Activated CD4-positive, alpha-beta T cell treated with anti-CD3 and anti-CD28 coated beads for 24 hours (primary cell): ENCODE data around the gene ATP9B.
"Not testable (repeated sequence)": the region's sequence is repeated elsewhere in the genome, so short reads cannot be mapped to it uniquely, and the experiment has no call there.

Experiments used
- DNase-seq, 2 donors: peaks; one replicate each; pipeline ENCODE4 v3.0.0-alpha.2; 2020; ENCODE audit warnings: low read depth in 2 of 2

Gene ATP9B

DNA sequence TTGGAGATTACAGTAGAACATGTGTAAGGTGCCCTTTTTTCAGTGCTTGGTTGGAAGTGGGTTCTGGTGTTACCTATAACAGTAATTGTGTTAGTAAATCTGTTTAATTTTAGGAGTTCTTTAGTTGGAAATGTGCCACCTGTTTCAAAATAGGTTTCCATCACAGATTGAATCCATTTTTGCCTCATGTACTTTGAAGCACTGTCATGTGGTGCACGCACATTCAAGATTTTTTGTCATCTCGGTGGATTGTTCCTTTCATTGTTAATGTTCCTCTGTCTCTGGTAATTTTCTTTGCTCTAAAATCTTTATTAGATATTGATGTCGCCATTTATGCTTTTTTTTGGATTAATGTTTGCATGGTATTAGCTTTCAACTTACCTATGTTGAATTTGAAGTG is 1.3 kb downstream of the ATP9B start:
- DNase-seq, result no peak

DNA sequence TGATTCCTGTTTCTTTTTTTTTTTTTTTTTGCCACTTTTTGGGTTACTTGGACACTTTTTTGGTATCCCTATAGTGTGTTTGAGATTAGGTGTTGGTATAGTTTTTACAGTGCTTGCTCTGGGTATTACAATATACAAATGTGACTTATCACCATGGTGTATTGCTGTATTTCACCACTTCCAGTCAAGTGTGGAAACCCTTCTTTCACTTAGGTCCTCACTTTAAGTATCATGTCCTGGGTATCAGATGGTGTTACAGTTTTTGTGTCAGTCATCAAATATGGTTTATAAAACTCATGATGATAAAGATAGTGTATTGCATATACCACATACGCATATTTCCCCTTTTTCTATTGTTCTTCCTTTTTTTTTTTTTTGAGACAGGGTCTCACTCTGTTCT is 1.8 kb downstream of the ATP9B start:
- no peak for DNase-seq

DNA sequence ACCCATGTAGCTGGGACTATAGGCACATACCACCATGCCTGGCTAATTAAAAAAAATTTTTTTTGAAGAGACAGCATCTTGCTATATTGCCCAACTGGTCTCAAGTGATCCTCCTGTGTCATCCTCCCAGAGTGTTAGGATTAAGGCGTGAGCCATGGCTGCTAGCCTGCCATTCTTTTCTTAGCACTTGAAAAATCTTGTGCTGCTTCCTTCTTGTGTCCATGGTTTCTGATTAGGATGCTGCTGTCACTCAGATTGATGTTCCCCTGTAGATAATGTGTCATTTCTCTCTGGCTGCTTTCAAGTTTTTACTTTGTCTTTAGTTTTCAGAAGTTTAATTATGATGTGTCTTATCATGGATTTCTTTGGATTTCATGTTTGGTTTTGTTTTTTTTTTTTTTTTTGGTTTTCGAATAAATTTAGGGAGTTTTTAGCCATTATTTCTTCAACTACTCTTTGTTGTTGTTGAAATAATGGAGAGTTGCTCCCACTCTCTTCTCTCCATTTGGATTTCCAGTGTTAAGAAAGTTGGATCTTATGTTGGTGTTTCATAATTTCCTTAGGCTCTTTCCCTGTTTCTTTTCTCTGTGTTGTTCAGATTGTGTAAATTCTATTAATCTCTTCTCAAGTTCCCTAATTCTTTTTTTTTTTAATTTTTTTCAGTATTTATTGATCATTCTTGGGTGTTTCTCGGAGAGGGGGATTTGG is 2.5 kb downstream of the ATP9B start:
- DNase-seq, result no peak

DNA sequence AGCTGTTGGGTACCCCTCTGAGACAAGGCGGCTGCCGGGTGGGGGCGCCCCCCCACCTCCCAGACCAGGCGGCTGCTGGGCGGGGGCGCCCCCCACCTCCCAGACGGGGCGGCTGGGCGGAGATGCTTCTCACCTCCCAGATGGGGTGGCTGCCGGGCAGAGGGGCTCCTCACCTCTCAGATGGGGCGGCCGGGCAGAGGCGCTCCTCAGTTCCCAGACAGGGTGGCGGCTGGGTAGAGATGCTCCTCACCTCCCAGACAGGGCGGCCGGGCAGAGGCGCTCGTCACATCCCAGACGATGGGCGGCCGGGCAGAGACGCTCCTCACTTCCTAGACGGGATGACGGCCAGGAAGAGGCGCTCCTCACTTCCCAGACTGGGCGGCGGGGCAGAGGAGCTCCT is 3.5 kb downstream of the ATP9B start:
- DNase-seq, result not testable (repeated sequence)

DNA sequence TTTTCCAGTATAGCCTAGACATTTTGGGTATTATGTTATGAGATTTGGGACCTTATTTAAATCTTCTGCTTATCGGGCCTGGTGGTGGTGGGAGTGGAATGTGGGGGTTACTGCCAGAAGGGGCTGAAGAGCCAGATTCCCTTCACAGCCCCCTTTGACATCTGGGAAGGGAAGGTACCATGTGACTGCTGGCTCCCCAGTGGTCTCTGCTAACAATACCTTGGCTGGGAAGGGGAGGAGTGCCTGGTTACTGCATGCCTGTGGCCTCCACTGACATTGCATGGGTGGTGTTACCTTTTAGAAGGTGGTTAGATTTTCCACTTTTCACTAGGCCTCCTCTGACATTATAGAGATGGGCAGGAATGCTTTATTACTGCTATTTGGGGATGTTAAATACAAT is 8.0 kb downstream of the ATP9B start:
- DNase-seq, result no peak

DNA sequence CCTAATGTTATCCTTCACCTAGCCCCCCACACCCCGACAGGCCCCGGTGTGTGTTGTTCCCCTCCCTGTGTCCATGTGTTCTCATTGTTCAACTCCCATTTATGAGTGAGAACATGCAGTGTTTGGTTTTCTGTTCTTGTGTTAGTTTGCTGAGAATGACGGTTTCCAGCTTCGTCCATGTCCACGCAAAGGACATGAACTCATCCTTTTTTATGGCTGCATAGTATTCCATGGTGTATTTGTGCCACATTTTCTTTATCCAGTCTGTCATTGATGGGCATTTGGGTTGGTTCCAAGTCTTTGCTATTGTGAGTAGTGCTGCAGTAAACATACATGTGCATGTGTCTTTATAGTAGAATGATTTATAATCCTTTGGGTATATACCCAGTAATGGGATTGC is 9.6 kb downstream of the ATP9B start:
- DNase-seq, result not testable (repeated sequence)

DNA sequence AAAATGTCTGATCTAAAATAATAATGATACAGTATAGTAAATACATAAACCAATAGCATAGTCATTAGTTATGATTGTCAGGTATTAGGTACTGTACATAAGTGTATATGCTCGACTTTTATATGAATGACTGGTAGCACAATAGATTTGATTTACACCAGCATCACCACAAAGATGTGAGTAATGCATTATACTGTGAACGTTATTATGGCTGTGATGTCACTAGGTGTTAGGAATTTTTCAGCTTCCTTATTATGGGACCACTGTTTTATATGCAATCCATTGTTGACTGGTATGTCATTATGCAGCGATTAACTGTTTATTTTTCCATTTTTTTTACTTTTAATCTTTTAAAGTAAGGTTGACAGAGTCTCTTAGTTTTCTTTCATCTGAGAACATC is 23.7 kb downstream of the ATP9B start:
- DNase-seq, result no peak

DNA sequence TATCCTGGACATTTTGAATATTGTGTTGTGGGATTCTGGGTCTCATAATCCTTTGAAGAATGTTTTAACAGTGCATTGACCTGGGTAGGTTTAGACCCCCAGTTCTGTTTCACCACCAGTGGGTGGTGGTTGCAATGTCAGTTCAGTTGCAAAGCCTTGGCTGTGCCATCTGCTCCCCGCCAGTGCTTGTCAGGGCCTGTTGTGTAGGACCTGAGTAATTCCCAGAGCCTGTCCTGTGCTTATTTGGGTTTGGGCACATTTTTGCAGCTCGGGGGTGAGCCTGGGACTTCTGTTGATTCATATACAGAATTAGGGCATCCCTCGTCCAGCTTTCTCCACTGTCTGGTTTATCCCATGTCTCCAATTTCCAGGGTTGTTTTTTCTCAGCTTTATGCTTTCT is 24.8 kb downstream of the ATP9B start:
- DNase-seq, result no peak

DNA sequence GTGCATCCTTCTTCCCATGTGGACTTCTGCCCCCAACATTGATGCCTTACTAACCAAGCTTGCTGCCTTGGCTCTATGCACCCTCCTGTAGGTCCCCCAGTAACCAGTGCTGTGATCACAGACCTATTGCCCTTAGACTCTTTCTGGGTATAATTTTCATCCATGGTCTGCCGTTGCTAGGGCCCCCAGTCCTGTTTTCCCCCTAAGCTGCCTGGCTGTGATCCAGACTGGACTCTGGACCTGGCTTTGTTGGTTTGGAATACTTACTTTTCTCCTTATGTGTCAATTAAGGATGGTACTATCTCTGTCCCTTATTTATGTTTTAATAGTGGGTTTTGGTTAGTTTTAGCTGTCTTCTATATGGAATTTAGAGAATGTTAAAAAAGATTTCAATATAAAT is 26.0 kb downstream of the ATP9B start:
- DNase-seq, result no peak

DNA sequence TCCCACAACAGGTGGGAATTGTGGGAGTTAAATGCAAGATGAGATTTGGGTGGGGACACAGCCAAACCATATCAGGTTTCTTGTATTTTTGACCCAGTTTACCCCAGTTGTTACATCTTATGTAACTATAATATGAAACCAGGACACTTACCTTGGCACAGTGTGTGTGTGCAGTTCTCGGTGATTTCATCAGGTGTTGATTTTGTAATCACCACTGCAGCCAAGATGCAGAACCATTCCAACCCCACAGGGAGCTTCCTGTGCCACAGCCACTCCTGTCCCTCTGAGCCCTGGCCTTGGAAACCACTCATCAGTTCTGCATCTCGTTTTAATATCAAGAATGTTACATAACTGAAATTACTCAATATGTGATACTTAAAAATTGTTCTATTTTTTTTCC is 31.8 kb downstream of the ATP9B start:
- DNase-seq, result no peak

DNA sequence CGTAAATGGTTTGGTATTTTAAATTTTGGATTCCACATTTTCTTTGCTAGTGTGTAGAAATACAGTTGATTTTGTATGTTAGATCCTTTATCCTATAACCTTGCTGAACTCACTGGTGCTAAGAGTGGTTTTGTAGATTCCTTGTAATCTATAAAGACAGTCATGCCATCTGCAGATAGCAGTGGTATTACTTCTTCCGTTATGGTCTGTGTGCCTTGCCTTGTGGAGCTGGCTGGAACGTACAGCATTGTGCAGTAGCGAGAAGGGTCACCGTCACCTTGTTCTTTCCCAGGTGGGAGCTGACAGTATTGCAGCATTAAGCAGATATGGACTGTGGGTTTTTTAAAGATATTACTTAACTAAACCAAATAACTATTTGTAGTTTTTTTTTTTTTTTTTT is 33.7 kb downstream of the ATP9B start:
- DNase-seq, result no peak

DNA sequence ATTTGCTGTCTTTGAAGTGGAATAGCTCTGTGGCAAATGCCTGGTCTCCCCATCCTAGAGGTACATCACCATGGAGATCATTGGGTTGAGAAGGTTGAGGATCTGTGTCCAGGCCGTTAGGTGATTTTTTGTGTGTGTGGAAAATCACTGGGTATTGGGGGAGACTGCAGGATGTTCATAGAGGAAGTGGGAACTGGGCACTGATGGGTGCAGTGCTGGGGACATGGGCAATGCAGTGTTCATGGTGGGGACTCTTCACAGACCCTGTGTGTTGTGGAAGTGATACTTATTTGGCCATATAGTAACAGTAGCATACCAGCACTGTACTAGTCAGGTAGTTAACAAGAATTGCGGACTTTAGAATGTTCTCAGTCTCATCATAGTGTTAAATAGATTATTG is 34.9 kb downstream of the ATP9B start:
- no peak for DNase-seq

DNA sequence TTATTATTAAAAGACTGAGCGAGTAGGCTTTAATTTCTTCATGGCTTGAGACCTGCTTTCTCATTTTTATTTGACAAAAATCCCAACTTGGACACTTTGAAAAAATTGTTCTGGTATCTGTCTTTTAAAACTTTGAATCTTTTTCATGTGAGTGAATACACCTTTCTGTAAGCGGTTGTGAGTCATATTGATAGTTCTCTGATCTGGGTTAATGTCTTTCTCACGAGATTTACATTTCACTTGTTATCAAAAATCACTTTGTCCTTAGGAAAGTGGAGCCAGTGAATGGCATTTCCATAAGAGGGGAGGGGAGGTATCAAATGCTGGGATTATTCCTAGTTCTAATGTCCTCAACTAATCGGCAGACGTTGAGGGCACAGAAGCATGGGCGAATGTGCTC is 36.3 kb downstream of the ATP9B start:
- no peak for DNase-seq

DNA sequence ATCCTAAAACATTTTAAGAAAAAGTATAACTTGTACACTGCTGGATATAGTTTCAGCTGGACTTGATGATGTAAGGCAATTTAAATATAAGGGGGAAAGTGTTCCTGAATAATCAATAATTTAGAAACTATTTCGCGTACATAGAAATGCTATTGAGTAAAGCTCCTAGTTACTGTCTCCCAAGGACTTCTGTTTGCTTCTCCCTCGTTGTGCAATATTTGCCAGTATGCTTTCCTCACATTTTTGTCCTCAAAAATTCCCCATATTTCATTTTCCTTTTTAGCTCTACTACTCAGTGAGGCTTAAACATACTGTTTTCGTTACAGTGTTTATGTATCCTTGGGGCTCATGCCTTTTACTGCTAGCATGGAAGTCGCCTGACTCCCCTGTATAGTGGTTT is 36.9 kb downstream of the ATP9B start:
- no peak for DNase-seq

DNA sequence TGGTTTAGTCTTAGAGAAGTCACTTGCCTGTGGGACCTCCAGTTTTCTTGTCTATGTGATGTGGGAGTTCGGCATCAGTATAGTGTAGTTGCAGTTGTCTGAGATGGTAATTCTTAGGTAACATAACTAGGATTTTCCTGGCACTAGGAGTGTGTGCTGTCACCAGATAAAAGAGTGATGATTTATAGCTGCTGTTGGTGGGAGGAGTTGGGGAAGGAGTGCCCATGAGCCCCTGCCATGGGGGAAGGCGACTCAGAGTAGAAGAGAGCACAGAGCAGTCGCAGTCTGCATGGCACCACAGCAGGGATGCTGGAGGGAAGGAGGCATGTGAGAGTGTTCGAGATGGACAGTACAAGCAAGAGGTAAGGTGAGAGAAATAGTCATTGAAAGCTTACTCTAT is 38.7 kb downstream of the ATP9B start:
- DNase-seq, result no peak

DNA sequence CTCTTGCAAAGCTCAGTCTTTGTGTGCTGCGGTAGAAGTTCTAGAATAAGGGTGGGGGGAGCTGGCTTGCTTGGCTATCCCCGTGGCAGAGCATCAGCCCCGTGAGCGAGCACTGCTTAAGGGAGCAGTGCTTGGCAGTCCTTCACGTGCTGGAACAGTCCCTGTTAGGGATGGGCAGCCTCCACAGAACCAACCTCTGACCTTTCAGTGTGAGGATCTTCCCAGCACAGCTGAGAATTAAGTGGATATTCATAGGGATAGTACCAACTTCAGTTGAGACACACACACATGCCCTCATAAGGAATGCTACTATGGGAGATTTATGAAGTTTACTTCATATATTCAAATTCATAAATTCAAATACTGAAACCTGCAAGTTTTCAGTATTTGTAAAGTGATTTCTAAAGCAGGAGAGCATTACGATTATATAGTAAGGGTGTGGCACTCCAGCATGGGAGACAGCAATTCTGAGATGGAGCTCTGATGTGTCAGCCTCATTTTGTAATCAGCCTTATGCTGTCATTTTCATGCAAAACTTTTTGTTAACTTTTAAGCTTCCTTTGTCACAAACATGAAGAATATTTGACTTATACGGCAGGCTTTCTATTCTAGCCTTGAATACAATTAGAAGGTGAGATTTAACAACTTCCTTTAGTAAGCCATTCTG is 39.5 kb downstream of the ATP9B start:
- no peak for DNase-seq

DNA sequence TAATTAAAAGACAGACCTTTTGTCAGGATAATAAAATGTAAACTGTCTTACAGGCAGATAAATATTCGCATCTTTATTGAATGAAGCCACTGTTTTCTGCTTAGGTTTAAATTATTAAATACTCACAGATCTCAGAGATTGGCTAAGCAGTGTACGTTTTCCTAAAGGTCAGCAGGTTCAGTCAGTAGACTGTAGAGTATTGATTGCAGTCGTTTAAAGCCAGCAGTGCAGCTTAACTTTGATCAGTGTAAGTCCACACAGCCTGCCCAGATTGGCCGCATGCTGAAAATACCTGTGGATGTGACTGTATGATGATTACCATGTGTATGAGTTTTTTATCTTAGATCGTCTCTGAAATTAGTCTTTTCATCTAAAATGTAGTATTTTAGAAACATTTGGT is 42.3 kb downstream of the ATP9B start:
- DNase-seq, result no peak

DNA sequence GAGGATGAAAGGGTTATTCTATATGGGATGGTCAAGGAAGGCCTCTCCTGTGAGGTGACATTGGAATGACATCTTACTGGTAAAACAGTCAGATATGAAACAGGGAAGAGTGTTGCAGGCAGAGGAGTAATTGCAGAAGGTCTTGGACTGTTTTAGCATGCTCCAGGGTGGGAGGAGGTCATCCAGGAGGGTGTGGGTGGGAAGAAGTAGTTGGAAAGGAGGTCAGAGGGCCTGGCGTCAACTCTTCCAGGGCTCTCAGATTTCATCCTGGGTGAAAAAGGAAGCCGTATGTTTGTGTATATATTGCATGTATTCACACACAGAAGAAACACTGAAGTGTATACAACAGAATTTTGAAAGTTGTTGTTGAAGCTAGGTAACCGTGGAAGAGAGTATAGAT is 48.2 kb downstream of the ATP9B start:
- DNase-seq, result no peak

DNA sequence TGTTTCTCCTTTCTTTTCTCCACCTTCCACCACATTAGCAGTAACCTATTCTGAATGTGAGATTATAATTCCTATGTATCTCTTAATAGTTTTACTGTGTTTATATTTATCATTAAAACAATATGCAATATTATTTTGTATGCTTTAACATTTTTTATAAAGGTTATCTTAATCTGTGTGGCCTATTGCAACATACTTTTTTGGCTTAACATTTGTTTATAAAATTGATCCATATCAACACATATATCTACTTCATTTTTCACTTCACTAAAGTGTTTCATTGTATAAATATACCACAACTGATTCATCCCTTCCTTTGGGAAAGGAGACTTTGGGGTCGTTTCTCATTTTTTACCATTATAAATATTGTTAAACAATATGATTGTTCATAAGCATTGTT is 48.6 kb downstream of the ATP9B start:
- no peak for DNase-seq

DNA sequence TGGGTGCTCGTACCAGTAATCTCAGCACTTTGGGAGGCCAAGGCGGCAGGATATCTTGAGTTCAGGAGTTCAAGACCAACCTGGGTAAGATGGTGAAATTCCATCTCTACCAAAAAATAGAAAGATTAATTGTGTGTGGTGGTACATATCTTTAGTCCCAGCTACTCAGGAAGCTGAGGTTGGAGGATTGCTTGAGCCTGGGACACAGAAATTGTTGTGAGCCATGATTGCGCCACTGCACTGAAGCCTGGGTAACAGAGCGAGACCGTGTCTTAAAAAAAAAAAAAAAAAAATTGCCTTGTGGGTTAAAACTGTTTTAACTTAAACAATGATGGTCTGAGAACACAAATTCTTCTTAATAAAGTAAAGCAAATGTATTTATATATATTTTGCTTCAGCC is 49.6 kb downstream of the ATP9B start:
- no peak for DNase-seq

DNA sequence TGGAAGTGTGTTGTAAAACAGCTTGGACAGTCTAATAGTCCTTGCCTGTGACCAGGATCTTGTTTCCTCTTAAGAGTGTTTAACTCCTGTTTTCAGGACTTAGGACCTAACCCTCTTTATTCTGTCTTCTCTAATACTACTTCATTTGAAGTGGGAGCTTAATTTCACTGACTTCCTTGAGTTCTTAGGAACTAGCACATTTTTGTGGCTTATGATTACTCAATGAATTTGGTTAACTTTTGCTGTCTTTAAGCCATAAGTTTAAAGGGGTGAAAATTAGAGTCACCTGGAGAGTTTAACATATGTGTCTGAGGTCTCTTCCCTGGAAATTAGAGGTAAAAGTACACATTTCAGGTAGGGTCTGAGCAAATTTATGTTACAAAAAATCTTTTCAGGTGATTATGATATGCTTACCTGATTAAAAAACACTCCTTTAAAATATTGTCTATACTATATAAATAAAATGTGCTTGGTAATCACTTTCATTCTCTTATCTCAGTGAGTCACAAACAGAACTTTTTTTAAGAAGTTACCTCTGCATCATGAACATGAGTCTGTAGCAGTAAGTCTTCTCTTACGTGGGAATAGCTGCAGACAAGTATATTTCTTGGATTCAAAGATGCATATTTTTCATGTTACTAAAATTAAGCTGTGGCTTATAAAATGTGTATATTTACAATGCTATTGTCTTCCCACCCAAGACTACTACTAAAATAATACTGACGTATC is 52.7 kb downstream of the ATP9B start:
- no peak for DNase-seq

DNA sequence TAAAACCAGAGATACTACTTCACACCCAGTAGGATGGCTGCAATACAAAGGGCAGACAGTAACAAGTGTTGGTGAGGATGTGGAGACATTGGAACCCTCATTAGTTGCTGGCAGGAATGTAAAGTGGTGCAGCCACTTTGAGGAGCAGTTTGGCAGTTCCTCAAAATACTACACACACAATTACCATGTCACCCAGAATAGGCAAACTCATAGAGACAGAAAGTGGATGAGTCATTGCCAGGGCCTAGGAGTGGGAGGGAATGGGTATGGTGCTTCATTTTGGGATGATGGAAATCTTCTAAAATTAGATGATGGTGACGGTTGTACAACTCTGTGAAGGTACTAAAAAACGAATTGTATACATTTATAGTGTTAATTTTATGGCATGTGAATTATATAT is 54.8 kb downstream of the ATP9B start:
- no peak for DNase-seq

DNA sequence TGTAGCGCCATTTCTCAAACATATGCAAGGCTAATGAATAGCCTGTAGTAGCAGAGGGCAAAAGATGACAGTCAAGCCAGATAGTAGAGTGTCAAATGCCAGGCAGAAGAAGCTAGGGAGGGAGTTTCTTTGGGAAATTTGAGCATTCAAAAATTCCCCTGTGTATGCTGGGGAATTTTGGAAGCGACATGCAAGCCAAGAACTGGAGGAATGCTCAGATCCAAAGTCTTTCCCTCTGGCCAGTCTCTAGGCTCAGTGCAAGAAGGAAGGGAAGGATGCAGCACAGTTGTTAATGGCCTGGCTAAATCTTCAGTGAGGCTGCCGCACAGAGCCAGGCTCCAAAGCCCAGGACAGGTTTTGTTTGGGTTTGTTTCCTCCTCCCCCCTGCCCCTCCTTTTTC is 59.9 kb downstream of the ATP9B start:
- DNase-seq, result no peak
